ENCODE measurements around the gene CD7.

Gene CD7

DNA sequence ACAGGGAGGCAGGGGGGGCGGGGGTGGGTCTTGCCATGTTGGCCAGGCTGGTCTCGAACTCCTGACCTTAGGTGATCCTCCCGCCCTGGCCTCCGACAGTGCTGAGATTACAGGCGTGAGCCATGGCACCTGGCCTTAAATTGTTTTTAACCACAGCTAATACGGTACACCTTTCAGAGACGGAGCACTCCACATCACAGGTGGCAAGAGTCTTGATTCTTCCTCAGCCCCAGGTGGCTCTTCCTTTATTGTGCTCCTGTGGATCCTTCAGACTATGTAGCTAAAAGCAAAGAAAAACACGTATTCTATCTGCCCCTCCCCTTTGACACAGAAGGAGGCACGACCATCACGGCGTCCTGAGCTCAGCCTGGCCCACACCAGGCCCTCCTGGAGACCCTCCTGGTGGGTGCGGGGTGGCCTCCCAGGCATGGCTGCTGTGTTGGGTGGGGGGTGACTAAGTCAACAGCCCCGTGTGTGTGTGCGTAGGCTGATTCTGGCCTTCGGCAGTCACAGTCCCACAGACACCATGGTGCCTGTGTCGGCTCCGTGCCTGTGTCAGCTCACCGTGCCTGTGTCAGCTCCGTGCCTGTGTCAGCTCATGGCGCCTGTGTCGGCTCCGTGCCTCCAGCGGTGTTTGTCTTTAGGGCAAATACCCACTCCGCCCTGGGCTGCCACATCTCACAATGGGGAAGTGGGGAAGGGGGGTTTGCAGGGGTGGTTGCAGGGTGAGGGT is 26.9 kb upstream of the CD7 start:
- Mint-ChIP-seq H3K27me3 (ENCODE audit: low read depth) (peaks cover 5% of the 10 kb centered on the region), H3K27ac (peak overlapping the region in 2 of 3 experiments; percentile 87 to 91), H3K4me1 (peaks cover 34% of the 10 kb centered on the region), H3K36me3 (ENCODE audit: low read depth) (peaks cover 3% of the 10 kb centered on the region), H3K4me3 (no peak overlapping the region), H3K9me3 (peaks cover 11% of the 10 kb centered on the region)
- TF ChIP-seq, protein P1, sequence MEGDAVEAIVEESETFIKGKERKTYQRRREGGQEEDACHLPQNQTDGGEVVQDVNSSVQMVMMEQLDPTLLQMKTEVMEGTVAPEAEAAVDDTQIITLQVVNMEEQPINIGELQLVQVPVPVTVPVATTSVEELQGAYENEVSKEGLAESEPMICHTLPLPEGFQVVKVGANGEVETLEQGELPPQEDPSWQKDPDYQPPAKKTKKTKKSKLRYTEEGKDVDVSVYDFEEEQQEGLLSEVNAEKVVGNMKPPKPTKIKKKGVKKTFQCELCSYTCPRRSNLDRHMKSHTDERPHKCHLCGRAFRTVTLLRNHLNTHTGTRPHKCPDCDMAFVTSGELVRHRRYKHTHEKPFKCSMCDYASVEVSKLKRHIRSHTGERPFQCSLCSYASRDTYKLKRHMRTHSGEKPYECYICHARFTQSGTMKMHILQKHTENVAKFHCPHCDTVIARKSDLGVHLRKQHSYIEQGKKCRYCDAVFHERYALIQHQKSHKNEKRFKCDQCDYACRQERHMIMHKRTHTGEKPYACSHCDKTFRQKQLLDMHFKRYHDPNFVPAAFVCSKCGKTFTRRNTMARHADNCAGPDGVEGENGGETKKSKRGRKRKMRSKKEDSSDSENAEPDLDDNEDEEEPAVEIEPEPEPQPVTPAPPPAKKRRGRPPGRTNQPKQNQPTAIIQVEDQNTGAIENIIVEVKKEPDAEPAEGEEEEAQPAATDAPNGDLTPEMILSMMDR (IDR thresholded peaks at IDR 0.05; ENCODE audit: unreplicated experiment in 3 of 3), result no peak

DNA sequence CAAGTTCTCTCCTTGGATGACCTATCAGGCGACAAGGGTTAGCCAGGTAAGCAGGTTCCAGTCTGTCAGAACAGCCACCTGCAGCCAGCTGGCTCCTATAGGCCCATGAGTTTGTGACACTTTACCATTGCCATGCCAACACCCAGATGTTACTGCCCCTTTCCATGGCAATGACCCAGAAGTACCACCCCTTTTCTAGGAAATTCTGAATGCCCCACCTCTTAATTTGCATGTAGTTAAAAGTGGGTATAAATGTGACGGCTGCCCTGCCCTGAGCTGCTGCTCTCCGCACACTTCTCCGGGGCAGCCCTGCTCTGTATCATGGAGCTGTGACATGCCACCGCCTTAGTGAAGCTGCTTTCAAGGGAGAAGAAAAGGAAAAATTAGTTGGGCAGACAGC is 26.2 kb upstream of the CD7 start:
- Mint-ChIP-seq H3K4me1 (peaks cover 34% of the 10 kb centered on the region), H3K36me3 (ENCODE audit: low read depth) (peaks cover 3% of the 10 kb centered on the region), H3K9me3 (peaks cover 14% of the 10 kb centered on the region), H3K27ac (peak overlapping the region; percentile 8 to 85 (median 85)), H3K27me3 (ENCODE audit: low read depth) (peaks cover 12% of the 10 kb centered on the region), H3K4me3 (no peak overlapping the region)
- TF ChIP-seq, protein P1 (IDR thresholded peaks at IDR 0.05; ENCODE audit: unreplicated experiment in 3 of 3), result no peak

GRCh38 chr17:82342361-82343079 is 25.1 kb upstream of the CD7 start:
- Mint-ChIP-seq H3K27ac (peak overlapping the region; percentile 8 to 85 (median 24)), H3K27me3 (ENCODE audit: low read depth) (peaks cover 13% of the 10 kb centered on the region), H3K4me1 (peaks cover 31% of the 10 kb centered on the region), H3K4me3 (no peak overlapping the region), H3K9me3 (peaks cover 14% of the 10 kb centered on the region), H3K36me3 (ENCODE audit: low read depth) (peaks cover 3% of the 10 kb centered on the region)
- TF ChIP-seq, protein P1 (IDR thresholded peaks at IDR 0.05; ENCODE audit: unreplicated experiment in 3 of 3), result no peak

DNA sequence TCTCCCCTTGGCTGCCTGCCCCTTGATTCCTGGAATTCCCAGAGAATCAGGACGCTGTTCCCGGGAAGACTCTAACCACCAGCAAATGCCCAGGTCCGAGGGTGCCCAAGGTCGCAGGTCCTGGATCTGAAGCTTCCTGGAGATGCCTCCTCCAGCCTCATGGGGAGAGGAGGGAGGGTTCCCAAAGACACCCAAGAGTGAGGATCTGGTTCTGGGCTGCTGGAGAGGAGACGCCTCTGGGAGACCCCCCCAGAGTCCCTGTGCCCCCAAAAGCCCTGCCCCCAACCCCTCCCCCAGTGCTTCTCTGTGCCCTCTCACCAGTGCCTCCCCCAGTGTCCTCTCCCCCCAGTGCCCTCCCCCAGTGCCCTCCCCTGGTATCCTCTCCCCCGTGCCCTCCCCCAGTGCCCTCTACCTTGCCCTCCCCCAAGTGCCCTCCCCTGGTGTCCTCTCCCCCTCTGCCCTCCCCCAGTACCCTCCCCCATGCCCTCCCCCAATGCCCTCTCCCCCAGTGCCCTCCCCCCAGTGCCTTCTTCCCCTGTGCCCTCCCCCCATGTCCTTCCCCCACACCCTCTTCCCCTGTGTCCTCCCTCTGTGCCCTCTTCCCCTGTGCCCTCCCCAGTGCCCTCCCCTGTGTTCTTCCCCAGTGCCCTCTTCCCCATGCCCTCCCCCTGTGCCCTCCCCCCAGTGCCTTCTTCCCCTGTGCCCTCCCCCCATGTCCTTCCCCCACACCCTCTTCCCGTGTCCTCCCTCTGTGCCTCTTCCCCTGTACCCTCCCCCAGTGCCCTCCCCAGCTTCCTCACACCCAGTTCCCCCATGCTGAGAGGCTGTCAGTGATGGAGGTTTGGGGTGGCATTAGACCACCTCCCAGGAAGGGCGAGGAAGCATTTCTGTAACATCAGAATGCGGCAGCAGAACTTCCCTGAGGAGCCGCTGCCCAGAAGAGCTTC is 22.5 kb upstream of the CD7 start:
- peaks cover 36% of the 10 kb centered on the region for H3K4me1 Mint-ChIP-seq
- TF ChIP-seq, protein P1 (IDR thresholded peaks at IDR 0.05; ENCODE audit: unreplicated experiment in 3 of 3), result no peak
- H3K27me3 Mint-ChIP-seq (ENCODE audit: low read depth), result peaks cover 31% of the 10 kb centered on the region
- H3K27ac Mint-ChIP-seq, result peak overlapping the region in 1 of 3 experiments; percentile 84
- H3K9me3 Mint-ChIP-seq, result peaks cover 14% of the 10 kb centered on the region
- no peak overlapping the region for H3K4me3 Mint-ChIP-seq
- H3K36me3 Mint-ChIP-seq (ENCODE audit: low read depth), result peaks cover 3% of the 10 kb centered on the region

GRCh38 chr17:82338858-82339633 is 21.6 kb upstream of the CD7 start:
- peaks cover 3% of the 10 kb centered on the region for H3K36me3 Mint-ChIP-seq (ENCODE audit: low read depth)
- H3K27me3 Mint-ChIP-seq (ENCODE audit: low read depth), result peaks cover 34% of the 10 kb centered on the region
- peaks cover 38% of the 10 kb centered on the region for H3K4me1 Mint-ChIP-seq
- H3K9me3 Mint-ChIP-seq, result peaks cover 14% of the 10 kb centered on the region
- peak overlapping the region; percentile 61 to 84 (median 81) for H3K27ac Mint-ChIP-seq
- TF ChIP-seq, protein P1 (IDR thresholded peaks at IDR 0.05; ENCODE audit: unreplicated experiment in 3 of 3), result no peak
- peak overlapping the region in 2 of 3 experiments; percentile 34 to 63 for H3K4me3 Mint-ChIP-seq
